Progenitor cell of endocrine pancreas (in vitro differentiated cells): ENCODE measurements around the gene DAAM2. TPM values are rescaled to one million over a fixed set of nuclear protein-coding genes. Genes with fewer than 3 reads are reported as not detected.

Source experiments
- DNase-seq: peaks from one replicate; pipeline ENCODE4 v3.0.0; 2021; ENCODE audit warnings: low spot score; ENCODE audit not compliant: unreplicated experiment
- H3K27ac Mint-ChIP-seq: 2 replicates; pipeline ENCODE4 v1.8.0; 2021; ENCODE audit warnings: mild to moderate bottlenecking, moderate library complexity, mixed read lengths
- H3K27me3 Mint-ChIP-seq: 2 replicates; pipeline ENCODE4 v1.8.0; 2021; ENCODE audit warnings: mixed read lengths
- H3K36me3 Mint-ChIP-seq: 2 replicates; pipeline ENCODE4 v1.8.0; 2022; ENCODE audit warnings: mixed read lengths; ENCODE audit not compliant: insufficient read depth
- H3K4me1 Mint-ChIP-seq: 2 replicates; pipeline ENCODE4 v1.8.0; 2021; ENCODE audit warnings: low read depth, mixed read lengths
- H3K4me3 Mint-ChIP-seq: 2 replicates; pipeline ENCODE4 v1.8.0; 2021; ENCODE audit warnings: low read depth, mild to moderate bottlenecking, moderate library complexity, mixed read lengths
- H3K9me3 Mint-ChIP-seq: 2 replicates; pipeline ENCODE4 v1.8.0; 2021; ENCODE audit warnings: low read depth, mixed read lengths
- CTCF ChIP-seq: fragments of 200-600 bp; sonication (generic); IDR thresholded peaks from one replicate; pipeline ENCODE4 v1.5.0; 2021; ENCODE audit warnings: antibody characterized with exemption, mild to moderate bottlenecking; ENCODE audit not compliant: unreplicated experiment
- total RNA-seq: library from RNA; stranded (reverse); gene quantifications from 2 replicates; pipeline ENCODE4 v1.2.1, GENCODE V29; 2021

Gene DAAM2
- total RNA-seq, 1 donor from 2014 or later, result 6.3 TPM

- Mint-ChIP-seq H3K36me3 (no peaks in the 10 kb centered on the region), H3K27me3 (peaks cover 8% of the 10 kb centered on the region), H3K4me1 (peaks cover 4% of the 10 kb centered on the region), H3K9me3 (no peaks in the 10 kb centered on the region), H3K27ac (no peak overlapping the region), H3K4me3 (no peak overlapping the region)
- TF ChIP-seq CTCF, result no peak
- no peak for DNase-seq
Observed at GRCh38 chr6:39831701-39832100, 39.5 kb downstream of the DAAM2 start.

DNA sequence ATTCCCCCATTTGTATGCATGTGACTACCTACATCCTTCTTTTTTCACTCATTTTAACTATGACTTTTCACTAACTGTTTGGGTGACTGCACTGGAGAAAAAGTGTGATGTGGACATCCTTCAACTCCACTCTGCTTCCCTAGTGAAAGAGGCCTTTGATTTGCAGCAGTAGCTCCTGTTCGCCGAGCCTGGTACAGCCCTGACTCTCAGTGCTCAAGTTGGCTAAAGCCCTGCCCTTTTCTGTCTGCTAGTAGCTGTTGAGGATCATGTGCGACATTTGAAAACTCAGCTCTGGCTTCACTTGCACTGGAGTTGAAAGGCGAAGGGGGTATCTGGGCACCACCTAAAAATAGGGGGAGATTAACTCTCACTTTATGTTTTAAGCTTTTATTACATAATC is 42.1 kb downstream of the DAAM2 start:
- Mint-ChIP-seq H3K27ac (no peak overlapping the region), H3K4me3 (no peak overlapping the region), H3K27me3 (peaks cover 4% of the 10 kb centered on the region), H3K4me1 (peaks cover 4% of the 10 kb centered on the region), H3K9me3 (no peaks in the 10 kb centered on the region), H3K36me3 (no peaks in the 10 kb centered on the region)
- DNase-seq, result no peak
- no peak for TF ChIP-seq CTCF

DNA sequence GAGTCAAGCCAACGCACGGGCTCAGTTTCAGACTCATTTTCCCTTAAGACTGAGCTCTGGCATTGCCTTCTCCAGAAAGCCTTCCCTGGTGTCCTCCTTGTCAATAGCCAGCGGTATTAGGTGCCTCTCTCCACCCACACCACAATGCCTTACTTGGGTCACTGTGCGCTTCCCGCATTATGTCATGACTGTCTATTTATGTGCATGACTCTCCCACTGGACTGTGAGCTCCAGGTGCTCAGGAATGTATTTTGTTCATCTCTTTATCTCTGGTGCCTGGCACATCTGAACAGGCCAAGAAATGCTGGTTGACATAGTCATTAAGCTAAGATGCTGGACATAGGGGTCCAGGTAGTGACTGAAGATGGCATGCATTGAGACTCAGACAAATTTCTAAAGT is 42.7 kb downstream of the DAAM2 start:
- no peak overlapping the region for H3K4me3 Mint-ChIP-seq
- H3K27me3 Mint-ChIP-seq, result peaks cover 7% of the 10 kb centered on the region
- no peak for TF ChIP-seq CTCF
- no peaks in the 10 kb centered on the region for H3K36me3 Mint-ChIP-seq
- H3K4me1 Mint-ChIP-seq, result peaks cover 4% of the 10 kb centered on the region
- H3K9me3 Mint-ChIP-seq, result no peaks in the 10 kb centered on the region
- H3K27ac Mint-ChIP-seq, result no peak overlapping the region
- no peak for DNase-seq

DNA sequence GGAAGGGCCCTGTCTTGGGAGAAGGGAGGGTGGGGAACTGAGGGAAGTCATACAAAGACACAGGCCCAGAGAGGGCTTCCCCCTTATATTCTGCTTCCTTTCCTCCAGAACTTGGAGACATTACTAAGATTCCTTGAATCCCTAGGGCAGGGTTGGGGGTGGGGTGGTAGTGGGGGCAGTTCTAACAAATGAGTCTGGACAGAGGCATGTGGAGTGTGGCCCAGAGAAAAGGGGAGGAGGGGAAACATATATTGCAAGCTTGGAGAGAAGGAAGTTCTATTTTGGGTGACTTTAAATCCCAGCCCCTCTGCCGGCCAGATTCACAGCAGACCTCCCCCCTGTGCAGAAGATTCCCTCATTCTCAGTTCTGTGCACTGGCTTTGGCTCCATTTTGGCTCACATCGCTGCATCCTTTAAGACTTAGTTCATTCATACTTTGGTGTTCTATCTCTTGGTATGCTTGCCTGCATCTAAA is 43.7 kb downstream of the DAAM2 start:
- no peaks in the 10 kb centered on the region for H3K36me3 Mint-ChIP-seq
- no peak for DNase-seq
- no peak overlapping the region for H3K4me3 Mint-ChIP-seq
- H3K27me3 Mint-ChIP-seq, result peaks cover 6% of the 10 kb centered on the region
- H3K27ac Mint-ChIP-seq, result no peak overlapping the region
- peaks cover 4% of the 10 kb centered on the region for H3K4me1 Mint-ChIP-seq
- no peak for TF ChIP-seq CTCF
- no peaks in the 10 kb centered on the region for H3K9me3 Mint-ChIP-seq

DNA sequence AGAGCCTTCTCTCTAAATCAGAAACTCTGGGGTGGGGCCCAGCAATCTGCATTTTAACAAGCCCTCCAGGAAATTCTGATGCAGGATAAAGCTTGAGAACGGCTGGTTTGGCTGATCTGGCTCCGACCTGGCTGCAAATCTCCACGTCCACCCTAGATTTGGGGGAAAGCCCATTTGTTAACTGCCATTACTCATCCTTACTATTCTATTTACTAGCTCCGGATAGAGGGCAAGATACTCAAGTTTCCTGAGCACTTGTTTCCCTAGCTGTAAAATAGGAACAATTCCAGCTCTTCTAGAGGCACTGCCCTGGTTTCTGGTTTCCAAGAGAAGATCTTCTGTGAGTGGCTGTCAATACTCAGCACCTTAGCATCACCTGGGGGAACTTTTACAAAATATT is 44.4 kb downstream of the DAAM2 start:
- no peak for DNase-seq
- Mint-ChIP-seq H3K4me1 (peaks cover 4% of the 10 kb centered on the region), H3K27ac (no peak overlapping the region), H3K9me3 (no peaks in the 10 kb centered on the region), H3K27me3 (peaks cover 6% of the 10 kb centered on the region), H3K36me3 (no peaks in the 10 kb centered on the region), H3K4me3 (no peak overlapping the region)
- TF ChIP-seq CTCF, result no peak
